Mammary epithelial cell (primary cell): ENCODE results near the gene GSTT2.
"Not testable (repeated sequence)": the region's sequence is repeated elsewhere in the genome, so short reads cannot be mapped to it uniquely, and the experiment has no call there.

Source experiments
- CTCF ChIP-seq, 2 donors: IDR thresholded peaks in 1 of 2; conservative IDR thresholded peaks in 1 of 2; 2 replicates each; pipeline ENCODE4 v1.5.1; 2011 to 2012; ENCODE audit warnings: inconsistent platforms in 2 of 2, low read length in 2 of 2, mild to moderate bottlenecking in 2 of 2, control low read depth in 1 of 2, low read depth in 1 of 2; ENCODE audit not compliant: insufficient read depth in 1 of 2; ENCODE audit errors: extremely low read depth in 1 of 2
- EZH2 ChIP-seq: IDR thresholded peaks from 2 replicates; pipeline ENCODE4 v1.6.1; 2012; ENCODE audit warnings: low read length, inconsistent platforms, borderline replicate concordance

- not testable (repeated sequence) for TF ChIP-seq EZH2; CTCF (conservative IDR thresholded peaks at IDR 0.05 in 1 of 2, IDR thresholded peaks at IDR 0.05 in 1 of 2; ENCODE audit: extremely low read depth in 1 of 2, insufficient read depth in 1 of 2, low read depth in 1 of 2, low read length in 2 of 2)
These were observed 633 bp downstream of the GSTT2 start for GRCh38 chr22:23980567-23980966.
